Subcutaneous adipose tissue (tissue), 4 donors: ENCODE measurements around the gene BICD1. TPM values are rescaled to one million over a fixed set of nuclear protein-coding genes. Genes with fewer than 3 reads are reported as not detected.

Experiments
- total RNA-seq, 4 donors: library from RNA; depleted of rRNA; stranded (reverse); fragments of >200 nt; gene quantifications; one replicate each; pipeline ENCODE4 v1.1.0, GENCODE V29; 2016
- TF ChIP-seq, protein P1 (sequence below): fragments of 450-650 bp; IDR thresholded peaks from one replicate; pipeline ENCODE4 v1.5.1; 2016; ENCODE audit warnings: low read depth, mild to moderate bottlenecking, control low read depth, antibody characterized with exemption, moderate library complexity

Gene BICD1
- total RNA-seq, 4 donors from 2014 or later, result 8.2 to 9.6 (median 9.2) TPM

DNA sequence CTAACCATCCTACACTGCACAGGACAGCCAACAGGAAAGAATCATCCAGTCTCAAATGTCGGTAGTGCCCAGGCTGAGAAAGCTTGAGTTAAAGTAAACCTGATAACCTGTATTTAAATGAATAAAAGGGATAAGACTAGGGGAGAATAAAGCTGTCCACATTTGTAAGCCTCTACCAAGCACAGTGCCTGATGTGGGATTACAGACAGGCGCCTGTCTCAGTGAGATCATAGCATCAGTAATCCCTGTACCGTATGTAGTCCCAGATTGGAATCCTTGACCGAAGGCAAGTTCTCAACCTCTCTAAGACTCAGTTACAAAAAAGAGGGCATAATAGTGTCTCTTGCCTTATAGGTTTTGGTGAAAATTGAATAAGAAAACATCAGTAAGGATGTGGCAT lies 59.9 kb downstream of the BICD1 start:
- TF ChIP-seq, protein P1, sequence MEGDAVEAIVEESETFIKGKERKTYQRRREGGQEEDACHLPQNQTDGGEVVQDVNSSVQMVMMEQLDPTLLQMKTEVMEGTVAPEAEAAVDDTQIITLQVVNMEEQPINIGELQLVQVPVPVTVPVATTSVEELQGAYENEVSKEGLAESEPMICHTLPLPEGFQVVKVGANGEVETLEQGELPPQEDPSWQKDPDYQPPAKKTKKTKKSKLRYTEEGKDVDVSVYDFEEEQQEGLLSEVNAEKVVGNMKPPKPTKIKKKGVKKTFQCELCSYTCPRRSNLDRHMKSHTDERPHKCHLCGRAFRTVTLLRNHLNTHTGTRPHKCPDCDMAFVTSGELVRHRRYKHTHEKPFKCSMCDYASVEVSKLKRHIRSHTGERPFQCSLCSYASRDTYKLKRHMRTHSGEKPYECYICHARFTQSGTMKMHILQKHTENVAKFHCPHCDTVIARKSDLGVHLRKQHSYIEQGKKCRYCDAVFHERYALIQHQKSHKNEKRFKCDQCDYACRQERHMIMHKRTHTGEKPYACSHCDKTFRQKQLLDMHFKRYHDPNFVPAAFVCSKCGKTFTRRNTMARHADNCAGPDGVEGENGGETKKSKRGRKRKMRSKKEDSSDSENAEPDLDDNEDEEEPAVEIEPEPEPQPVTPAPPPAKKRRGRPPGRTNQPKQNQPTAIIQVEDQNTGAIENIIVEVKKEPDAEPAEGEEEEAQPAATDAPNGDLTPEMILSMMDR, result no peak

DNA sequence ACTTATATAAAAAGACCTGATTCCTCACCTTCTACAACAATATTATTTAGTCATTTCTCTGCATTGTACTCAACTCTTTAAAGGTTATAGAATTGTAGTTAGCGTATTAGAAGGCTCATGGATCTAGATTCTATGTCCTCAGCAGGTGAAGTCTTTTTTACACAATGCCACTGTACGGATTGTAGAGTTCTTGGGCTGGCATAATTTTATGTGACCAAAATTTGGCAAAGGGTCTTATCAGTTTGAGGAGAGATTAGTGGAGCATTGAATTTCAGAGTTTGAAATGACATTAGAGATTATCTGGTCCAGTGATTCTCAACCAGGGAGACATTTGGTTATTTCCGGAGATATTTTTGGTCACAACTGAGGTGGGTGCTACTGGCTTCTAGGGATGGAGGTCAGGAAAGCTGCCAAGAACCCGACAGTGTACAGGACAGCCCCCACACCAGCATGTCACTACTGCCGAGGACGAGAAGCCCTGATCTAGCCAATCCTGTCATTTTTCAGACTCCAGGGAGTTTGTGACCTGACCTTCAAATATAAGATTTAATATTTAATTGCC lies 63.9 kb downstream of the BICD1 start:
- TF ChIP-seq, protein P1, result no peak

DNA sequence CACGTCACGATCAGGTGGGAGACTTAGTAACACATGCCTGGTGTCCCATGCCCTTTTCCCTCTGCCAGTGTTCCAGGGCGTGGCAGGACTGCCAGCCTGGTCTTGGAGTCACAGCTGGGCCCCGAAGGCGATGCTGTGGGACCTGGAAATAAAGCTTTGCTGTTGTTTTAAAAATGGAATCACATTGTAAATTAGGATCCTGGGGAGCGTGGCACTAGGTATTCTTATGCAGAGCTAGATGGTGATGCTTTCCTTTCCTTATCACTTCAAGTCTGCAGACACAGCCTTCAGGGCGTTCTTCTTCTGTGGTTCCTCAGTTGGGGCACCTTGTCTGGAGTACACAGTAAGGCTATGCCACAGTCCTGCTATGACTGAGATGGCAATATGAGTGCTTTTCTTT lies 64.6 kb downstream of the BICD1 start:
- TF ChIP-seq, protein P1, result no peak

DNA sequence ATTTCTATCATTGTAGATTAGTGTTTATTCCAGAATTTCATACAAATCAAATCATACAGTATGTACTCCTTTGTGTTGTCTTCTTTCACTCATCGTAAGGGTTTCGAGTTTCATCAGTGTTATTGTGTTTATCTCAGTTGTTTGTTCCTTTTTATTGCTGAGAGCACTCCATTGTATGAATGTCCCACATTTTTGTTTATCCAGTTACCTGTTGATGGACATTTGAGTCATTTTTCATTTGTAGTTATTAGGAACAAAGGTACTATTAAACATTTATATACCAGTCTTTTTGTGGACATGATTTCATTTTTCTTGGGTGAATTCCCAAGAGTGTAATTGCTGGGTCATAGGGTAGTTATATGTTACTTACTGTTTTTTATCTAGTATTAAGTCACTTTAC lies 70.0 kb downstream of the BICD1 start:
- TF ChIP-seq, protein P1, result no peak

DNA sequence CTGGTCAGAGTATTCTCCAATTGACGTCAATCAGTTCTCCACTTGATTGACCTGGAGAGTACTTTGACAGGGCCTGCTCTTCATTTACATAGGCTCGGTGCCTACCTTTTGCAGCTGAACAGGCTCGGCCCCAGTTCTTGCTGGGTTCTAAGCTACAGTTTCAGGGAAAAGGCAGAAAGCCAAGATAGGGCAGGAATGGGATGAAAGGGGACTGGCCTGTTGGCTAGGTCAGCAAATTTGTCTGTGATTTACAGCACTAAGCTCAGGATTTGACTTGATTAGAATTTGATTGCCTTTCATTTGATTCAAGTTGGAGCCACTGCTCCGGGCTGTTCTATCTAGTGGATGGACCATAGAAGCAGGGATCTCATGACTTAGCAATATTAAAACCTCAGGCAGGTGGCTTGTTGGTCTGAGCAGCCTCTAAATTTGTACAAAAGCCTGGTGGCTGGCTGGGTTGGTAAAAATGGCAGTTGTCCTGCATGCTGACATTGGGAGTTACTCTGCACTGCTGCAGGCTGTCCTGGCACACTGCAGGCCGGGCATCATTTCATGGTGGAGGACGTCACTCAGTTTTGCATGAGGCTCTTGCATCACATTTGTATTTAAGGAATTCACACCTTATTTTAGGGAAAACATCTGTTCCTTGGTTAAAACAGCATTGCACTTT lies 71.8 kb downstream of the BICD1 start:
- TF ChIP-seq, protein P1, result no peak

DNA sequence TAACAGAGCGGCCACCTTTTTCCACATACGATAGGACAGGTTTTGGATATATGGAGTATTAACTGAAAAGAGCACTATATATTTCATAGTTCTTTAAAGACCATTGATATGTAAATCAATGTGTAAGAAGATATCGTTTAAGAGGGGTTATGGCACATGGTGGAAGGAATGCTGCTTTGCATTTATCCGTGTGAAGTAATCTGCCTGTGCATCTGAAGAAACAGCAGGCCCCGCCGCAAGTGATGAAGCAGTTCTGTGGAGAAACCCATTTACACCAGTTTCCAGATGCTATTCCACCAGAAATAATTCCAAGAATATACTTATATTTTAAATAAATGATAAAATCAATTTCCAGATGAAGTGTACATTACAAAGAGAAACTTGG lies 72.4 kb downstream of the BICD1 start:
- TF ChIP-seq, protein P1, result no peak

DNA sequence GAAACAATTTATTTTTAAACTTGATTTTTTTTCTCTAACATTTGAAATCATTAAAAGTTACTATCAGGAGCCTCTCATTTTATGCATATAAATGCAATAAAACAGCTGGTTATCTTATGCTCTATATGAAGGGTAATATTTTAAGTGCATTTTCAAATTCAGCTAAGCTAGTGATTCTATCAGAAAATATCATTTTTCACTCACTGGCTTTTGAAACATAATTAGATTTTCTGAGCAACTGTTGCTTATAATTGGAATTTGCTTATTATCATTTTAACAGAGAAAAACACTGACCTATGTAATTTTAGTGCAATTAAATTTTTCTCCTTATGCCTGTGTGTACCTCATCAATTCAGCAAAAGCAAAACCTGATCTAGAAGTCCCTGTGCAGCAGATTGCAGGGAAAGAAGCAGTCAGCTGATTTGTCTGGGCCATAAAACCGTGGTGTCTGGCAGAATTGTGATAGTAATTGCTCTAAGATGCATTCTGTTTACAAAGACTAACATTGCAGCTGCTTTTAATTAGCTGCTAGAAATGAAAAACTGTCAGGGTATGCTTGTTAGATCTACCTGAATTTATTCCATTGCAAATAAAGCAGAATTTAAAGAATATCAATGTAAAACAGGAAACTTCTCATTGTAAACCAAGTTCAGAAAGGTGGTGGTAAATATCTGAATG lies 75.0 kb downstream of the BICD1 start:
- TF ChIP-seq, protein P1, result no peak
